NCI-H187 treated with DMSO at 0.1 percent for 48 hours (cell line): ENCODE data around the gene HECW1.
"Not testable (repeated sequence)": the region's sequence is repeated elsewhere in the genome, so short reads cannot be mapped to it uniquely, and the experiment has no call there.

Experiments
- DNase-seq: peaks from one replicate; lab custom pipeline; 2025; lab: John Stamatoyannopoulos, UW

Gene HECW1

GRCh38 chr7:43537765-43538403, 425.4 kb downstream of the HECW1 start:
- DNase-seq = no peak

- no peak for DNase-seq
These were observed 425.9 kb downstream of the HECW1 start for GRCh38 chr7:43538404-43538771.

GRCh38 chr7:43540471-43540870, 428.0 kb downstream of the HECW1 start:
- DNase-seq = no peak

- DNase-seq = no peak
These were observed 430.3 kb downstream of the HECW1 start for GRCh38 chr7:43542716-43543115.

GRCh38 chr7:43546231-43546630, 433.8 kb downstream of the HECW1 start:
- no peak for DNase-seq

GRCh38 chr7:43550427-43550826, 438.0 kb downstream of the HECW1 start:
- DNase-seq = no peak

- DNase-seq = no peak
These were observed 439.7 kb downstream of the HECW1 start for GRCh38 chr7:43552122-43552521.

- DNase-seq = no peak
These were observed 441.6 kb downstream of the HECW1 start for GRCh38 chr7:43553999-43554398.

- DNase-seq = no peak
These were observed 442.0 kb downstream of the HECW1 start for GRCh38 chr7:43554423-43554822.

- DNase-seq = no peak
These were observed 445.5 kb downstream of the HECW1 start for GRCh38 chr7:43557831-43558495.

- DNase-seq = no peak
These were observed 446.9 kb downstream of the HECW1 start for GRCh38 chr7:43559171-43559945.

GRCh38 chr7:43559946-43560335, 447.5 kb downstream of the HECW1 start:
- no peak for DNase-seq

GRCh38 chr7:43560742-43561330, 448.4 kb downstream of the HECW1 start:
- no peak for DNase-seq

- DNase-seq = no peak
These were observed 449.9 kb downstream of the HECW1 start for GRCh38 chr7:43562383-43562782.

GRCh38 chr7:43565786-43566185, 453.3 kb downstream of the HECW1 start:
- no peak for DNase-seq

GRCh38 chr7:43568529-43568928, 456.1 kb downstream of the HECW1 start:
- DNase-seq = no peak

GRCh38 chr7:43569424-43569823, 457.0 kb downstream of the HECW1 start:
- DNase-seq = no peak

GRCh38 chr7:43570688-43571365, 458.4 kb downstream of the HECW1 start:
- DNase-seq = no peak

- no peak for DNase-seq
These were observed 460.1 kb downstream of the HECW1 start for GRCh38 chr7:43572516-43573049.

- DNase-seq = not testable (repeated sequence)
These were observed 461.4 kb downstream of the HECW1 start for GRCh38 chr7:43573832-43574231.

GRCh38 chr7:43575506-43575905, 463.1 kb downstream of the HECW1 start:
- no peak for DNase-seq

GRCh38 chr7:43576241-43576640, 463.8 kb downstream of the HECW1 start:
- no peak for DNase-seq
